HCT116 (cell line): ENCODE measurements around the gene CARD14. TPM values are rescaled to one million over a fixed set of nuclear protein-coding genes. Genes with fewer than 3 reads are reported as not detected.

Experiments
- ATAC-seq: fragments of 200-7000 bp; cut with Tn5 transposase; 2 replicates; pipeline ENCODE4 v1.9.1; 2020; ENCODE audit warnings: mild to moderate bottlenecking, moderate library complexity
- BruUV-seq: library from RNA; stranded (reverse); fragments of 400-500 nt; replicated peaks from 2 replicates; lab custom pipeline; 2021; lab: Mats Ljungman, UMichigan
- CTCF ChIA-PET: fragments of 300-600 bp; sonication (Branson Sonifier 250); formaldehyde crosslinking; loops from one replicate; lab custom pipeline; 2021; ENCODE audit warnings: antibody characterized with exemption; lab: Charles Lee
- POLR2A ChIA-PET: fragments of 300-600, 350-600 bp; sonication (Branson Sonifier 250); formaldehyde crosslinking; loops from one replicate; lab custom pipeline; 2021; ENCODE audit warnings: antibody characterized with exemption; lab: Charles Lee
- RAD21 ChIA-PET, 2 experiments: fragments of 300-600 bp; sonication (Branson Sonifier 250); formaldehyde crosslinking; loops; one replicate each; lab custom pipeline; 2023; ENCODE audit warnings: low total read pairs in 2 of 2; ENCODE audit not compliant: uncharacterized antibody in 2 of 2, unreplicated experiment in 2 of 2, low non-redundant PET in 1 of 2; lab: Charles Lee
- DNase-seq: peaks from one replicate; pipeline ENCODE4 v3.0.0-alpha.2; 2010; ENCODE audit warnings: low read depth, low spot score
- H2AFZ ChIP-seq: fragments of 200-600 bp; shearing (Covaris generic), sonication (generic); 2 replicates; pipeline ENCODE4 v1.6.1; 2017; ENCODE audit warnings: low read depth, mixed run types, mixed read lengths, antibody characterized with exemption, low read length; ENCODE audit not compliant: poor library complexity, severe bottlenecking
- H3K27ac ChIP-seq: 2 replicates; pipeline ENCODE4 v1.5.1; 2012; ENCODE audit warnings: low read depth, low read length
- H3K27me3 ChIP-seq: fragments of 200-600 bp; sonication (generic); 2 replicates; pipeline ENCODE4 v1.6.1; 2016; ENCODE audit warnings: mixed run types, low read length, mixed read lengths; ENCODE audit not compliant: insufficient read depth
- H3K36me3 ChIP-seq, 2 experiments: fragments of 200-500 bp in 1 of 2; fragments of 200-600 bp in 1 of 2; sonication (Bioruptor generic) in 1 of 2; sonication (generic) in 1 of 2; 2 replicates each; pipeline versions ENCODE4 v1.5.1 to v1.6.1; 2014 to 2016; ENCODE audit warnings: low read length in 2 of 2, inconsistent platforms in 1 of 2, mixed read lengths in 1 of 2, mixed run types in 1 of 2; ENCODE audit not compliant: insufficient read depth in 2 of 2, control insufficient read depth in 1 of 2
- H3K4me1 ChIP-seq, 2 experiments: fragments of 200-600 bp in 1 of 2; sonication (generic) in 1 of 2; 2 replicates each; pipeline versions ENCODE4 v1.5.1 to v1.6.1; 2012 to 2017; ENCODE audit warnings: low read length in 2 of 2, inconsistent platforms in 1 of 2, mild to moderate bottlenecking in 1 of 2, mixed read lengths in 1 of 2, mixed run types in 1 of 2, moderate library complexity in 1 of 2; ENCODE audit not compliant: insufficient read depth in 2 of 2, control insufficient read depth in 1 of 2
- H3K4me2 ChIP-seq: fragments of 200-600 bp; sonication (generic); 2 replicates; pipeline ENCODE4 v1.6.1; 2017; ENCODE audit warnings: mixed run types, low read length, mixed read lengths
- H3K4me3 ChIP-seq, 2 experiments: fragments of 200-600 bp in 1 of 2; sonication (generic) in 1 of 2; replicated peaks in 1 of 2; 2 replicates each; pipeline ENCODE4 v1.5.1; 2011 to 2016; ENCODE audit warnings: low read length in 2 of 2, control low read depth in 1 of 2, low read depth in 1 of 2, mild to moderate bottlenecking in 1 of 2, mixed read lengths in 1 of 2, mixed run types in 1 of 2
- H3K79me2 ChIP-seq: fragments of 200-600 bp; sonication (generic); 2 replicates; pipeline ENCODE4 v1.6.1; 2017; ENCODE audit warnings: mild to moderate bottlenecking, mixed run types, low read length, moderate library complexity, mixed read lengths; ENCODE audit not compliant: insufficient read depth
- H3K9ac ChIP-seq: fragments of 200-600 bp; sonication (generic); 2 replicates; pipeline ENCODE4 v1.6.1; 2016; ENCODE audit warnings: low read length, mixed read lengths
- H3K9me2 ChIP-seq: fragments of 200-600 bp; sonication (generic), shearing (Covaris generic); 2 replicates; pipeline ENCODE4 v1.6.1; 2017; ENCODE audit warnings: mixed run types, mild to moderate bottlenecking, moderate library complexity; ENCODE audit not compliant: insufficient read depth
- H3K9me3 ChIP-seq, 2 experiments: fragments of 200-500 bp in 1 of 2; fragments of 200-600 bp in 1 of 2; sonication (Bioruptor generic) in 1 of 2; sonication (generic) in 1 of 2; 2 replicates each; pipeline ENCODE4 v1.6.1; 2014 to 2017; ENCODE audit warnings: low read length in 2 of 2, mixed read lengths in 2 of 2, inconsistent platforms in 1 of 2, low read depth in 1 of 2, mild to moderate bottlenecking in 1 of 2, mixed run types in 1 of 2, moderate library complexity in 1 of 2; ENCODE audit not compliant: control insufficient read depth in 1 of 2, insufficient read depth in 1 of 2
- H4K20me1 ChIP-seq: fragments of 200-600 bp; sonication (generic), shearing (Covaris generic); 2 replicates; pipeline ENCODE4 v1.6.1; 2017; ENCODE audit warnings: mixed run types, mild to moderate bottlenecking, moderate library complexity; ENCODE audit not compliant: insufficient read depth
- CBX3 ChIP-seq: IDR thresholded peaks from 2 replicates; pipeline ENCODE4 v1.6.1; 2012; ENCODE audit warnings: low read depth
- CEBPB ChIP-seq: IDR thresholded peaks from 2 replicates; pipeline ENCODE4 v1.6.1; 2012; ENCODE audit warnings: low read depth
- ELF1 ChIP-seq: IDR thresholded peaks from 2 replicates; pipeline ENCODE4 v1.6.1; 2012; ENCODE audit warnings: low read depth, borderline replicate concordance
- EZH2 ChIP-seq: fragments of 200-600 bp; sonication (generic); IDR thresholded peaks from 2 replicates; pipeline ENCODE4 v1.6.1; 2017; ENCODE audit warnings: antibody characterized with exemption, mixed run types
- EZH2phosphoT487 ChIP-seq: fragments of 200-600 bp; IDR thresholded peaks from 2 replicates; pipeline ENCODE4 v1.6.1; 2018; ENCODE audit warnings: antibody characterized with exemption, borderline replicate concordance
- FOSL1 ChIP-seq: IDR thresholded peaks from 2 replicates; pipeline ENCODE4 v1.6.1; 2012; ENCODE audit warnings: low read depth
- JUND ChIP-seq: IDR thresholded peaks from 2 replicates; pipeline ENCODE4 v1.6.1; 2012
- POLR2AphosphoS5 ChIP-seq: IDR thresholded peaks from 2 replicates; pipeline ENCODE4 v1.6.1; 2011; ENCODE audit warnings: mild to moderate bottlenecking, low read depth, low read length, moderate library complexity
- SIN3A ChIP-seq: IDR thresholded peaks from 2 replicates; pipeline ENCODE4 v1.6.1; 2012; ENCODE audit warnings: low read depth
- TCF7L2 ChIP-seq: IDR thresholded peaks from 2 replicates; pipeline ENCODE4 v1.7.0; 2011; ENCODE audit warnings: borderline replicate concordance, inconsistent platforms; ENCODE audit not compliant: insufficient read depth, insufficient read length; ENCODE audit errors: extremely low read depth
- YY1 ChIP-seq: IDR thresholded peaks from 2 replicates; pipeline ENCODE4 v1.6.1; 2011; ENCODE audit warnings: low read length, low read depth, moderate library complexity, mild to moderate bottlenecking; ENCODE audit not compliant: insufficient replicate concordance; ENCODE audit errors: extremely low read depth
- ZNF274 ChIP-seq: fragments of 200-500 bp; sonication (Bioruptor generic); IDR thresholded peaks from 2 replicates; pipeline ENCODE4 v1.6.1; 2014; ENCODE audit warnings: mild to moderate bottlenecking, low read depth, low read length, inconsistent platforms
- intact Hi-C: fragments of 100-400 bp; cut with micrococcal nuclease; formaldehyde crosslinking; loops from 2 replicates; pipeline ENCODE4 v1.10.0; 2022
- total RNA-seq: library from RNA; stranded (reverse); gene quantifications from one replicate; pipeline ENCODE4 v1.2.1, GENCODE V29; 2021; ENCODE audit not compliant: unreplicated experiment
- TF ChIP-seq, protein P1 (sequence below): IDR thresholded peaks from 2 replicates; pipeline ENCODE4 v1.6.1; 2011; ENCODE audit warnings: mild to moderate bottlenecking, low read length, moderate library complexity; ENCODE audit not compliant: insufficient replicate concordance; ENCODE audit errors: extremely low read depth
- TF ChIP-seq, protein P2 (sequence below): IDR thresholded peaks from 2 replicates; pipeline ENCODE4 v1.6.1; 2012
- TF ChIP-seq, protein P3 (sequence below): IDR thresholded peaks from 2 replicates; pipeline ENCODE4 v1.6.1; 2012

CARD14 gene
- total RNA-seq, 1 experiment from 2014 or later = 0.25 TPM

DNA sequence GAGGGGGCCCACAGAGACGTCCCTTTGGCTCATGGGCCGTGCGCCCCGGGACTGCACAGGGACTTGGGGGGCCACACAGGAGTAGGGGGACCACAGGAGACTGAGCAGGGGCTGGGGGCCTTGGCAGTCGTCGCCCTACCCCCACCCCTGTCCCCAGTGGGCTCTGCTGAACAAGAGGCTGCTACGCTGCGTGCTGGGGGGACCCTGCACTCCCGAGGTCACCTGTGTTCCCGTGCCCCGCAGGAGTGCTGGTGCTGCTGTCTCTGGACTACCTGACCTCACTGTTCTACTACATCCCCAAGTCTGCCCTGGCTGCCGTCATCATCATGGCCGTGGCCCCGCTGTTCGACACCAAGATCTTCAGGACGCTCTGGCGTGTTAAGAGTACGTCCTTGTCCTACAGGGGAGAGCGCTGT, 76.4 kb downstream of the CARD14 start:
- CTCF ChIA-PET = no interaction called here
- TF ChIP-seq CEBPB (no peak), EZH2phosphoT487 (no peak)
- TF ChIP-seq, protein P1, sequence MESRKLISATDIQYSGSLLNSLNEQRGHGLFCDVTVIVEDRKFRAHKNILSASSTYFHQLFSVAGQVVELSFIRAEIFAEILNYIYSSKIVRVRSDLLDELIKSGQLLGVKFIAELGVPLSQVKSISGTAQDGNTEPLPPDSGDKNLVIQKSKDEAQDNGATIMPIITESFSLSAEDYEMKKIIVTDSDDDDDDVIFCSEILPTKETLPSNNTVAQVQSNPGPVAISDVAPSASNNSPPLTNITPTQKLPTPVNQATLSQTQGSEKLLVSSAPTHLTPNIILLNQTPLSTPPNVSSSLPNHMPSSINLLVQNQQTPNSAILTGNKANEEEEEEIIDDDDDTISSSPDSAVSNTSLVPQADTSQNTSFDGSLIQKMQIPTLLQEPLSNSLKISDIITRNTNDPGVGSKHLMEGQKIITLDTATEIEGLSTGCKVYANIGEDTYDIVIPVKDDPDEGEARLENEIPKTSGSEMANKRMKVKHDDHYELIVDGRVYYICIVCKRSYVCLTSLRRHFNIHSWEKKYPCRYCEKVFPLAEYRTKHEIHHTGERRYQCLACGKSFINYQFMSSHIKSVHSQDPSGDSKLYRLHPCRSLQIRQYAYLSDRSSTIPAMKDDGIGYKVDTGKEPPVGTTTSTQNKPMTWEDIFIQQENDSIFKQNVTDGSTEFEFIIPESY = no peak
- TF ChIP-seq, protein P2, sequence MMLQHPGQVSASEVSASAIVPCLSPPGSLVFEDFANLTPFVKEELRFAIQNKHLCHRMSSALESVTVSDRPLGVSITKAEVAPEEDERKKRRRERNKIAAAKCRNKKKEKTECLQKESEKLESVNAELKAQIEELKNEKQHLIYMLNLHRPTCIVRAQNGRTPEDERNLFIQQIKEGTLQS = no peak
- Histone ChIP-seq H3K27me3 (no peaks in the 10 kb centered on the region), H3K4me2 (no peak overlapping the region), H3K4me1 (peaks cover 0 to 5% of the 10 kb centered on the region in 2 experiments; a peak in 1 of 4 replicates), H3K9me3 (no peaks in the 10 kb centered on the region), H3K79me2 (no peaks in the 10 kb centered on the region), H3K9me2 (no peaks in the 10 kb centered on the region), H2AFZ (no peak overlapping the region), H3K27ac (no peak overlapping the region), H4K20me1 (no peaks in the 10 kb centered on the region), H3K4me3 (no peak overlapping the region), H3K36me3 (no peaks in the 10 kb centered on the region), H3K9ac (no peak overlapping the region)
- POLR2A ChIA-PET = no interaction called here
- ATAC-seq (no peak), DNase-seq (no peak)
- intact Hi-C loops = no loop called here
- RAD21 ChIA-PET = no interaction called here
- BruUV-seq = no TSS peak

DNA sequence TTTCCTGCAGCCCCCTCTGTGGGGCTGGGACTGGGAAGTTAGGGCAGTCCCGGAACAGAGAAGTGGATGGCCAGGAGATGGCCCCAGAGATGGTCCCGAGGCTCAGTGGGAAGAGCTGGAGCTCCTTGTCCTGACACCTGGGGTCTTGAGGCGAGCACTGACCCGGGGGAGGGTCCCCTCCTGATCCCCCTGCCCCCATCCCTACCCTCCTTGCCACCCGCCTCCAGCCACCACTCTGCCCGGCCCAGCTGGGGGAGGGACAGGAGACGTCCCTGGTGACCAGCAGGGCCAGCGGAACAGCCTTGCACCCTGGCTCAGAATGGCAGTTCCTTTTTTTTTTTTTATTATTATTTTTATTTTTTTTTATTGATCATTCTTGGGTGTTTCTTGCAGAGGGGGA, 76.9 kb downstream of the CARD14 start:
- DNase-seq = no peak
- no peak overlapping the region for H3K9ac ChIP-seq
- H3K79me2 ChIP-seq = no peaks in the 10 kb centered on the region
- no peaks in the 10 kb centered on the region for H4K20me1 ChIP-seq
- ATAC-seq = no peak
- no peaks in the 10 kb centered on the region for H3K9me3 ChIP-seq
- H3K4me2 ChIP-seq = no peak overlapping the region
- no TSS peak for BruUV-seq
- H3K4me3 ChIP-seq = no peak overlapping the region
- intact Hi-C loops = no loop called here
- no peaks in the 10 kb centered on the region for H3K9me2 ChIP-seq
- H3K27ac ChIP-seq = no peak overlapping the region
- TF ChIP-seq CEBPB (no peak), SIN3A (no peak), JUND (no peak), ELF1 (no peak), EZH2 (no peak), POLR2AphosphoS5 (no peak), FOSL1 (no peak), ZNF274 (no peak), YY1 (no peak), EZH2phosphoT487 (no peak), CBX3 (no peak), TCF7L2 (no peak)
- TF ChIP-seq, protein P3, sequence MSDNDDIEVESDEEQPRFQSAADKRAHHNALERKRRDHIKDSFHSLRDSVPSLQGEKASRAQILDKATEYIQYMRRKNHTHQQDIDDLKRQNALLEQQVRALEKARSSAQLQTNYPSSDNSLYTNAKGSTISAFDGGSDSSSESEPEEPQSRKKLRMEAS = no peak
- POLR2A ChIA-PET = no interaction called here
- no peaks in the 10 kb centered on the region for H3K36me3 ChIP-seq
- no peaks in the 10 kb centered on the region for H3K27me3 ChIP-seq
- CTCF ChIA-PET = no interaction called here
- RAD21 ChIA-PET = no interaction called here
- peaks cover 0 to 5% of the 10 kb centered on the region in 2 experiments; a peak in 1 of 4 replicates for H3K4me1 ChIP-seq
- no peak overlapping the region for H2AFZ ChIP-seq
